ENCODE data around the gene CDCA8.
"Not testable (repeated sequence)": the region's sequence is repeated elsewhere in the genome, so short reads cannot be mapped to it uniquely, and the experiment has no call there.

Gene CDCA8

GRCh38 chr1:37738619-37739018 lies 46.3 kb downstream of the CDCA8 start:
- DNase-seq (ENCODE audit: low read depth) = not testable (repeated sequence)

GRCh38 chr1:37739222-37739621 lies 46.9 kb downstream of the CDCA8 start:
- DNase-seq (ENCODE audit: low read depth) = no peak

- DNase-seq (ENCODE audit: low read depth) = no peak
These were observed 48.8 kb downstream of the CDCA8 start for GRCh38 chr1:37741130-37741529.

- DNase-seq (ENCODE audit: low read depth) = no peak
These were observed 49.3 kb downstream of the CDCA8 start for GRCh38 chr1:37741662-37742061.

- no peak for DNase-seq (ENCODE audit: low read depth)
These were observed 54.5 kb downstream of the CDCA8 start for GRCh38 chr1:37746806-37747205.

- no peak for DNase-seq (ENCODE audit: low read depth)
These were observed 56.2 kb downstream of the CDCA8 start for GRCh38 chr1:37748565-37748964.

GRCh38 chr1:37752213-37752582 lies 59.9 kb downstream of the CDCA8 start:
- no peak for DNase-seq (ENCODE audit: low read depth)

- DNase-seq (ENCODE audit: low read depth) = no peak
These were observed 60.5 kb downstream of the CDCA8 start for GRCh38 chr1:37752583-37753471.

- DNase-seq (ENCODE audit: low read depth) = no peak
These were observed 61.4 kb downstream of the CDCA8 start for GRCh38 chr1:37753473-37754321.

- DNase-seq (ENCODE audit: low read depth) = no peak
These were observed 63.0 kb downstream of the CDCA8 start for GRCh38 chr1:37755290-37755689.

- no peak for DNase-seq (ENCODE audit: low read depth)
These were observed 63.7 kb downstream of the CDCA8 start for GRCh38 chr1:37755951-37756560.
